ENCODE results near the gene XXYLT1. TPM values are rescaled to one million over a fixed set of nuclear protein-coding genes. Genes with fewer than 3 reads are reported as not detected.

Gene XXYLT1
- total and polyA plus RNA-seq, 2 of the 8 experiments (the other 6 are each of a cell fraction or from before 2014, with no cell fraction given) = 18.9 to 23.8 TPM

- CTCF ChIA-PET (ENCODE audit: partially characterized antibody) = no interaction called here
Measured at GRCh38 chr3:195165265-195165609, 105.7 kb downstream of the XXYLT1 start.

More at GRCh38 chr3:195165265-195165609, 105.7 kb downstream of the XXYLT1 start:
- no peak overlapping the region for H3K4me3 ChIP-seq (ENCODE audit: extremely low read depth in 1 of 4, insufficient read depth in 2 of 4, low read depth in 3 of 4, low read length in 4 of 4)
- no peak overlapping the region for H3K4me2 ChIP-seq (ENCODE audit: insufficient read depth in 1 of 2, low read depth in 2 of 2, low read length in 2 of 2)
- TF ChIP-seq EZH2 (IDR thresholded peaks at IDR 0.05; ENCODE audit: low read depth, low read length, severe bottlenecking) = no peak
- TF ChIP-seq SUZ12 (IDR thresholded peaks at IDR 0.05; ENCODE audit: low read length) = no peak
- TF ChIP-seq CHD2 (IDR thresholded peaks at IDR 0.05; ENCODE audit: low read length) = no peak
- TF ChIP-seq KDM5A (IDR thresholded peaks at IDR 0.05; ENCODE audit: low read length) = no peak
- TF ChIP-seq FOSL1 (IDR thresholded peaks at IDR 0.05; ENCODE audit: insufficient read depth, low read depth, low read length) = no peak
- no peak for TF ChIP-seq CHD1 (IDR thresholded peaks at IDR 0.05; ENCODE audit: low read depth, low read length)
- no peak for TF ChIP-seq SIX5 (IDR thresholded peaks at IDR 0.05; ENCODE audit: low read depth, low read length)
- no peak for TF ChIP-seq SRF (IDR thresholded peaks at IDR 0.05; ENCODE audit: low read depth, low read length)
- no peak for TF ChIP-seq SIN3A (conservative IDR thresholded peaks at IDR 0.05 in 1 of 2, IDR thresholded peaks at IDR 0.05 in 1 of 2; ENCODE audit: low read depth in 1 of 2, low read length in 2 of 2)
- TF ChIP-seq RXRA (IDR thresholded peaks at IDR 0.05; ENCODE audit: insufficient read depth, low read depth, low read length) = no peak
- TF ChIP-seq TBP (IDR thresholded peaks at IDR 0.05; ENCODE audit: low read depth, low read length) = no peak
- no peak for TF ChIP-seq PHF8 (conservative IDR thresholded peaks at IDR 0.05; ENCODE audit: low read depth, low read length)
- TF ChIP-seq BRCA1 (IDR thresholded peaks at IDR 0.05; ENCODE audit: low read depth, low read length) = no peak
- TF ChIP-seq RNF2 (IDR thresholded peaks at IDR 0.05; ENCODE audit: borderline replicate concordance, low read depth, low read length, missing control alignments, poor library complexity, severe bottlenecking) = no peak
- TF ChIP-seq GTF2F1 (IDR thresholded peaks at IDR 0.05; ENCODE audit: borderline replicate concordance, low read depth, low read length) = no peak
- H4K5ac ChIP-seq (ENCODE audit: insufficient read length, low read depth, low read length) = no peak overlapping the region
- H3K18ac ChIP-seq (ENCODE audit: extremely low read depth, low read length) = no peak overlapping the region
- no peak overlapping the region for H3K23ac ChIP-seq (ENCODE audit: insufficient read length)
- H3K27ac ChIP-seq (ENCODE audit: low read depth, low read length) = no peak overlapping the region
- no peak overlapping the region for H2BK20ac ChIP-seq (ENCODE audit: low read length)
- no peak overlapping the region for H2BK15ac ChIP-seq (ENCODE audit: low read length)
- no peaks in the 10 kb centered on the region for H3K36me3 ChIP-seq (ENCODE audit: control insufficient read depth in 2 of 4, insufficient read depth in 4 of 4, low read length in 3 of 4)
- no peak overlapping the region for H3K56ac ChIP-seq (replicated peaks; ENCODE audit: insufficient read length, low read depth, low read length)
- no peak overlapping the region for H2AK5ac ChIP-seq (ENCODE audit: low read depth, low read length)
- H2BK12ac ChIP-seq (ENCODE audit: low read depth, low read length) = no peak overlapping the region
- no peaks in the 10 kb centered on the region for H3K23me2 ChIP-seq (ENCODE audit: low read depth, low read length)
- POLR2A ChIA-PET (ENCODE audit: partially characterized antibody) = no interaction called here
- H4K20me1 ChIP-seq (replicated peaks in 1 of 2; ENCODE audit: control insufficient read depth in 1 of 2, insufficient read depth in 2 of 2, low read length in 2 of 2) = no peaks in the 10 kb centered on the region
- no peak overlapping the region for H3K14ac ChIP-seq (ENCODE audit: insufficient read length)
- WGBS, 2 experiments (ENCODE audit: extremely low coverage in 1 of 2, insufficient coverage in 1 of 2, insufficient read length in 1 of 2, insufficient replicate concordance in 2 of 2, low coverage in 1 of 2, low lambda C conversion rate in 2 of 2, missing lambda C conversion rate in 1 of 2) = 87% methylated on average over 7 of the region's 7 CpGs; no CpG with 5 or more reads in 1 of the 2 experiments
- no peak for DNase-seq (ENCODE audit: low read depth in 1 of 2, low spot score in 2 of 2)
- no peaks in the 10 kb centered on the region for H3K27me3 ChIP-seq (replicated peaks in 1 of 4; ENCODE audit: control insufficient read depth in 3 of 4, extremely low read depth in 1 of 4, insufficient read depth in 3 of 4, low read length in 3 of 4)
- H3K79me2 ChIP-seq (ENCODE audit: control insufficient read depth in 1 of 2, insufficient read depth in 2 of 2, low read length in 2 of 2) = peaks cover 0 to 13% of the 10 kb centered on the region in 2 experiments; a peak in 1 of 4 replicates
- H3K9ac ChIP-seq (replicated peaks in 1 of 4; ENCODE audit: extremely low read depth in 1 of 4, low read depth in 3 of 4, low read length in 3 of 4) = no peak overlapping the region
- no peak overlapping the region for H4K8ac ChIP-seq (ENCODE audit: extremely low read depth, insufficient read depth, low read length)
- no peak overlapping the region for H2AFZ ChIP-seq (ENCODE audit: low read length)
- peaks cover 0 to 3% (median under 1%) of the 10 kb centered on the region in 4 experiments; a peak in 2 of 7 replicates for H3K4me1 ChIP-seq (replicated peaks in 1 of 4; ENCODE audit: control insufficient read depth in 3 of 4, insufficient read depth in 4 of 4, low read length in 3 of 4)
- no peaks in the 10 kb centered on the region for H3K9me3 ChIP-seq (ENCODE audit: insufficient read depth in 2 of 2, low read depth in 1 of 2, low read length in 1 of 2)
- no peak for FAIRE-seq
- no peak overlapping the region for H2BK5ac ChIP-seq (ENCODE audit: low read depth, low read length)
- no peak overlapping the region for H4K91ac ChIP-seq (replicated peaks; ENCODE audit: insufficient read length, low read length)
- H2BK120ac ChIP-seq (replicated peaks; ENCODE audit: low read depth, low read length) = no peak overlapping the region
- H3K79me1 ChIP-seq (ENCODE audit: low read depth, low read length) = peaks cover 6% of the 10 kb centered on the region; the same call in 1 of the 2 replicates
- no peak overlapping the region for H3K4ac ChIP-seq (replicated peaks; ENCODE audit: insufficient read length, low read depth, low read length)
